ENCODE data around the gene ERCC4. TPM values are rescaled to one million over a fixed set of nuclear protein-coding genes. Genes with fewer than 3 reads are reported as not detected.
"Not testable (repeated sequence)": the region's sequence is repeated elsewhere in the genome, so short reads cannot be mapped to it uniquely, and the experiment has no call there.

The ERCC4 gene
- polyA plus RNA-seq, 1 donor (not counting 4 experiments of a cell fraction or from before 2014, with no cell fraction given) = 5.9 TPM

GRCh38 chr16:13886608-13887007, 33.3 kb upstream of the ERCC4 start:
- Histone ChIP-seq H3K9me1 (ENCODE audit: control insufficient read depth, extremely low read depth, insufficient read depth, low read length) (no peaks in the 10 kb centered on the region), H4K20me1 (ENCODE audit: control insufficient read depth, extremely low read depth, insufficient read depth, low read length) (no peaks in the 10 kb centered on the region), H3K4me2 (ENCODE audit: control insufficient read depth, extremely low read depth, insufficient read depth, low read depth, low read length) (no peak overlapping the region), H3K9ac (ENCODE audit: control insufficient read depth, extremely low read depth, insufficient read depth, low read length) (no peak overlapping the region), H3K36me3 (ENCODE audit: control insufficient read depth in 2 of 2, extremely low read depth in 1 of 2, insufficient read depth in 2 of 2, low read length in 2 of 2) (no peaks in the 10 kb centered on the region), H2AFZ (ENCODE audit: control insufficient read depth, low read length) (no peak overlapping the region), H3K27ac (ENCODE audit: control insufficient read depth, insufficient read depth, low read length) (no peak overlapping the region), H3K79me2 (ENCODE audit: control insufficient read depth, insufficient read depth, low read length) (no peaks in the 10 kb centered on the region), H3K4me1 (ENCODE audit: control insufficient read depth, extremely low read depth, insufficient read depth, low read length) (no peaks in the 10 kb centered on the region), H3K4me3 (ENCODE audit: control insufficient read depth in 2 of 3, extremely low read depth in 1 of 3, insufficient read depth in 2 of 3, low read depth in 1 of 3, low read length in 3 of 3) (no peak overlapping the region), H3K27me3 (ENCODE audit: control insufficient read depth, extremely low read depth, insufficient read depth, low read length) (no peaks in the 10 kb centered on the region), H3K9me3 (ENCODE audit: control insufficient read depth, low read depth, low read length) (no peaks in the 10 kb centered on the region)
- TF ChIP-seq EZH2 (IDR thresholded peaks at IDR 0.05; ENCODE audit: low read length) (no peak), CTCF (optimal IDR thresholded peaks at IDR 0.05 in 1 of 3, IDR thresholded peaks at IDR 0.05 in 1 of 3, conservative IDR thresholded peaks at IDR 0.05 in 1 of 3; ENCODE audit: extremely low read depth in 1 of 3, insufficient read depth in 2 of 3, low read length in 3 of 3) (no peak)
- FAIRE-seq (no peak), DNase-seq (ENCODE audit: low read depth, low spot score) (no peak)
- dilution Hi-C loops (cut with MboI; ENCODE audit: extremely low pct_ligation_motif_present, low sequenced_read_pairs) = no loop called here

- H3K4me2 ChIP-seq (ENCODE audit: control insufficient read depth, extremely low read depth, insufficient read depth, low read depth, low read length); FAIRE-seq; H3K27me3 ChIP-seq (ENCODE audit: control insufficient read depth, extremely low read depth, insufficient read depth, low read length); H3K9me3 ChIP-seq (ENCODE audit: control insufficient read depth, low read depth, low read length); H4K20me1 ChIP-seq (ENCODE audit: control insufficient read depth, extremely low read depth, insufficient read depth, low read length); H3K4me1 ChIP-seq (ENCODE audit: control insufficient read depth, extremely low read depth, insufficient read depth, low read length); H3K79me2 ChIP-seq (ENCODE audit: control insufficient read depth, insufficient read depth, low read length); H3K9me1 ChIP-seq (ENCODE audit: control insufficient read depth, extremely low read depth, insufficient read depth, low read length); DNase-seq (ENCODE audit: low read depth, low spot score); H2AFZ ChIP-seq (ENCODE audit: control insufficient read depth, low read length); H3K27ac ChIP-seq (ENCODE audit: control insufficient read depth, insufficient read depth, low read length); H3K36me3 ChIP-seq (ENCODE audit: control insufficient read depth in 2 of 2, extremely low read depth in 1 of 2, insufficient read depth in 2 of 2, low read length in 2 of 2); H3K4me3 ChIP-seq (ENCODE audit: control insufficient read depth in 2 of 3, extremely low read depth in 1 of 3, insufficient read depth in 2 of 3, low read depth in 1 of 3, low read length in 3 of 3); H3K9ac ChIP-seq (ENCODE audit: control insufficient read depth, extremely low read depth, insufficient read depth, low read length); dilution Hi-C loops (cut with MboI; ENCODE audit: extremely low pct_ligation_motif_present, low sequenced_read_pairs): not testable (repeated sequence)
These were observed 30.6 kb upstream of the ERCC4 start for GRCh38 chr16:13889323-13889722.

- no peaks in the 10 kb centered on the region for H3K27me3 ChIP-seq (ENCODE audit: control insufficient read depth, extremely low read depth, insufficient read depth, low read length)
- TF ChIP-seq CTCF (optimal IDR thresholded peaks at IDR 0.05 in 1 of 3, IDR thresholded peaks at IDR 0.05 in 1 of 3, conservative IDR thresholded peaks at IDR 0.05 in 1 of 3; ENCODE audit: extremely low read depth in 1 of 3, insufficient read depth in 2 of 3, low read length in 3 of 3) = no peak
- H3K4me3 ChIP-seq (ENCODE audit: control insufficient read depth in 2 of 3, extremely low read depth in 1 of 3, insufficient read depth in 2 of 3, low read depth in 1 of 3, low read length in 3 of 3) = no peak overlapping the region
- H3K4me1 ChIP-seq (ENCODE audit: control insufficient read depth, extremely low read depth, insufficient read depth, low read length) = no peaks in the 10 kb centered on the region
- no peak overlapping the region for H3K4me2 ChIP-seq (ENCODE audit: control insufficient read depth, extremely low read depth, insufficient read depth, low read depth, low read length)
- no peak for FAIRE-seq
- H3K36me3 ChIP-seq (ENCODE audit: control insufficient read depth in 2 of 2, extremely low read depth in 1 of 2, insufficient read depth in 2 of 2, low read length in 2 of 2) = no peaks in the 10 kb centered on the region
- dilution Hi-C loops (cut with MboI; ENCODE audit: extremely low pct_ligation_motif_present, low sequenced_read_pairs) = no loop called here
- no peak overlapping the region for H2AFZ ChIP-seq (ENCODE audit: control insufficient read depth, low read length)
- no peaks in the 10 kb centered on the region for H3K79me2 ChIP-seq (ENCODE audit: control insufficient read depth, insufficient read depth, low read length)
- H3K9ac ChIP-seq (ENCODE audit: control insufficient read depth, extremely low read depth, insufficient read depth, low read length) = no peak overlapping the region
- no peaks in the 10 kb centered on the region for H4K20me1 ChIP-seq (ENCODE audit: control insufficient read depth, extremely low read depth, insufficient read depth, low read length)
- no peak overlapping the region for H3K27ac ChIP-seq (ENCODE audit: control insufficient read depth, insufficient read depth, low read length)
- H3K9me3 ChIP-seq (ENCODE audit: control insufficient read depth, low read depth, low read length) = no peaks in the 10 kb centered on the region
- DNase-seq (ENCODE audit: low read depth, low spot score) = no peak
- no peaks in the 10 kb centered on the region for H3K9me1 ChIP-seq (ENCODE audit: control insufficient read depth, extremely low read depth, insufficient read depth, low read length)
These were observed 27.7 kb upstream of the ERCC4 start for GRCh38 chr16:13892301-13892700.
